Frontal cortex (tissue), 4 donors: ENCODE data around the gene IFNA4. TPM values are rescaled to one million over a fixed set of nuclear protein-coding genes. Genes with fewer than 3 reads are reported as not detected.
A peak's percentile ranks its signal among the peaks of the same experiment; 100 is the strongest.
"Not testable (repeated sequence)": the region's sequence is repeated elsewhere in the genome, so short reads cannot be mapped to it uniquely, and the experiment has no call there.

Experiments
- DNase-seq, 2 donors: peaks; one replicate each; pipeline ENCODE4 v3.0.0; 2012; ENCODE audit warnings: low spot score in 2 of 2
- FAIRE-seq: peaks from 2 replicates; lab custom pipeline; 2012; peaks lifted over from hg19 to GRCh38; lab: Jason Lieb, UNC
- total RNA-seq: library from RNA; depleted of rRNA; stranded (reverse); fragments of >200 nt; gene quantifications from one replicate; pipeline ENCODE4 v1.2.3, GENCODE V29; 2014
- donor health status: control.
- donor health status: control.
- donor health status: control.

IFNA4 gene
- total RNA-seq, result not detected

GRCh38 chr9:21187487-21187886 is at the start of gene IFNA4:
Gene IFNA4 (minus strand): TSS chr9:21187587. CDS start chr9:21187531, 56 bp downstream.
- DNase-seq, FAIRE-seq: not testable (repeated sequence)

DNA sequence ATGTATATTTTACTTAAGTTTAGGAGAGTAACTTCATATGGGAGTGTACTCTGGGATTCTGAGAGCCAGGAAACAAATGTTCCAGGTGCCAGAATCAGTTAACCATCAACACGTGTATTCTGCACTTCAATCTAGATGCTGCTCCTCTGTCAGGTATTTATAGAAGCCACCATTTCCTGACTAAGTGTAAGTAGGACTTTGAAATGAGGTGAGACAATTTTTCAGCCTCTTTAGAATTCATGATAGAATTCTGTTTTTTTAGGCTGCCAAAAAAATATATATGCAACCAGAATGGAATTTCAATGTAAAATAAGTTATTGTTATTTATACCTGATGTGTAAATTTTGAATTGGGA is 49.0 kb upstream of the IFNA4 start:
- not testable (repeated sequence) for DNase-seq, FAIRE-seq

GRCh38 chr9:21235468-21236359 is 48.3 kb upstream of the IFNA4 start:
- not testable (repeated sequence) for FAIRE-seq
- DNase-seq, result peak in 1 of 2 donors; percentile 10

- FAIRE-seq, result no peak
- no peak for DNase-seq
Observed at GRCh38 chr9:21234153-21234687, 46.8 kb upstream of the IFNA4 start.

DNA sequence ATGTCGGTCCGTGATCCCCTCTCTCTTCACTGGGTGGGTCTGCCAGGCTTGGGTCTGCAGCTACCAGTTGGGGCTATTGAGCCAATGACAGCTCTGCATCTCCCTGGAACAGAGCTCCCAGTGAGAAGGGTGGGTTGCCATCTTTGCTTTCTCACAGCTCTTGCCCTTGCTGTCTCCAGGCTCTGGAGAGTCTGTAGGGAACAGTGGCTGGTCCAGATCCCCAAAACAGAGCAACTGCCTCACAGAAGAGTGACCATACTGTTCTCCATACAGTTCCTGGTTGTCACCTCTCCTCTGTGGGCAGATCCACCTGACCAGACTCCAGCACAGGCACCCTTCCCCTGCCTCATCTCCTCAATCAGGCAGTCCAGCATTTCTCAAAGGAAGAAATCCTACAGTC is 45.9 kb upstream of the IFNA4 start:
- no peak for FAIRE-seq
- no peak for DNase-seq

- FAIRE-seq (no peak), DNase-seq (no peak)
Observed at GRCh38 chr9:21228122-21228521, 40.7 kb upstream of the IFNA4 start, which contains the start of gene IFNA17. Gene IFNA17 (minus strand): TSS chr9:21228222. CDS start chr9:21228173, 49 bp downstream.

DNA sequence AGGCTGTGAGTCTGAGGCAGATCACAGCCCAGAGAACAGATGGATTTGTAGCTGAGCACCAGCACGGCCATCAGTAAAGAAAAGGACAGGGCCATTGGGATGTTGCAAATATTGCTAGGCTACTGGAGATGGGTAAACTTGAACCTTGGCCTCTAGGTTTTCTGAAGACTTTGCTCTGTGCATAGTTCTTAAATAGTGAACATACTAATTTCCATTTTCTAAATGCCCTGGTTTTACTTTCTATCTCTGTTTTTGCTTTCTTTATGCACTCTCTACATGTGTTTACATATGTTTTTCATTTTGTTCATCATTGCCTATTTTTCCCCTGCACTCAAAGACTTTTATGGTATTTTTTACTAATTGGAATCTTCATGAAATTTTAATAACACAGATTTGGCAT is 29.8 kb upstream of the IFNA4 start, which contains the start of gene IFNA16:
Gene IFNA16 (minus strand): TSS at position 101 of the 400 bp plus-strand sequence. CDS start 6 bp downstream, at position 95.
- not testable (repeated sequence) for FAIRE-seq, DNase-seq

GRCh38 chr9:21213411-21214326 is 26.3 kb upstream of the IFNA4 start:
- DNase-seq, FAIRE-seq: not testable (repeated sequence)

DNA sequence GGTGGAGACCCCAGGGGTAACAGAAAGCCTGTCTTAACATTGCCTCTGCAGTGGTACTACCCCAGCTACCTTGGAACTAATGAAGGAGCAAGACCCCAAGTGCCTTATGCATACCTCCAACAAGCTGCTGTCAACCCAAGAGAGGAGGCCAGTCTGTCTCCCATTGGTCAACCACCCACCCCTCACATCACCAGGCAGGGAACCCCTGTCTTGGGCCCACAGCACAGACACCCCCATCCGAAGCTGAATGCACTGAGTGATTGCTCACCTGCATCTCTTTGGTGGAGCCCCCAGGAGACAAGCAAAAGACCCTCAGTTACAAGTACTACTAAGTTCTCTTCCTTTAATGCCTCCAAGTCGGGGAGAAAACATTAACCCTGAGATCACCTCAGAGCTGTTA is 24.8 kb upstream of the IFNA4 start:
- not testable (repeated sequence) for FAIRE-seq, DNase-seq

DNA sequence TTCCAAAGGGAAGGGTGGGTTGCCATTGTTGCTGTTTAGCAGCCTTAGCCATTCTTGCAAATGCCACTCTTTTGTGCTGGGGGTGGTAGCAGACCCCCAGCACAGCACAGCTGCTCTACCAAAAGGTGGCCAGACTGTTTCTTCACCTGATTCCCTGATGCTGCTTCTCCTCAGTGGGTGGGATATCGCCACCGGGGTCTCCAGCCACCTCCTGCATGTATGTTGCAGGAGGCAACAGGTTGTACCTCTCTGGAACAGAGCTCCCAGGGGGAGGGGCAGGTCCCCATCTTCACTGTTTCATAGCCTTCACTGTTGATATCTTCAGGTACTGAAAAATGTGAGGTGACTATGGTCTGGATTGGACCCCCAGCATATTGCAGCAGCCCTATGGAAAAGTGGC is 23.4 kb upstream of the IFNA4 start:
- not testable (repeated sequence) for FAIRE-seq

GRCh38 chr9:21210311-21210710 is 22.9 kb upstream of the IFNA4 start:
- FAIRE-seq, result no peak
- no peak for DNase-seq

More for the DNA sequence above, 23.4 kb upstream of the IFNA4 start:
- DNase-seq, result not testable (repeated sequence)

- FAIRE-seq, result peak; percentile 90
- DNase-seq, result not testable (repeated sequence)
Observed at GRCh38 chr9:21207043-21207442, 19.7 kb upstream of the IFNA4 start, which contains the start of gene IFNA10. Gene IFNA10 (minus strand): TSS chr9:21207143. CDS start chr9:21207097, 46 bp downstream.

- FAIRE-seq (no peak), DNase-seq (no peak)
Observed at GRCh38 chr9:21205204-21205603, 17.8 kb upstream of the IFNA4 start.

DNA sequence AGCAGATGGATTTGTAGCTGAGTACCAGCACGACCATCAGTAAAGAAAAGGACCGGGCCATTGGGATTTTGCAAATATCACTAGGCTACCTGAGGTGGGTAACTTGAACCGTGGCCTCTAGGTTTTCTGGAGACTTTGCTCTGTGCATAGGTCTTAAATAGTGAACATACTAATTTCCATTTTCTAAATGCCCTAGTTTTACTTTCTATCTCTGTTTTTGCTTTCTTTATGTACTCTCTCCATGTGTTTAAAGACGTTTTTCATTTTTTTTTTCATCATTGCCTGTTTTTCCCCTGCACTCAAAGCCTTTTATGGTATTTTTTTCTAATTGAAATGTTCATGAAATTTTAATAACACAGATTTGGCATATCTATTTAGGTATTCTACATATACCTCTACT is 14.7 kb upstream of the IFNA4 start, which contains the start of gene IFNA7:
Gene IFNA7 (minus strand): TSS at position 101 of the 400 bp plus-strand sequence. CDS start 40 bp downstream, at position 61.
- DNase-seq, FAIRE-seq: not testable (repeated sequence)

- FAIRE-seq, DNase-seq: not testable (repeated sequence)
Observed at GRCh38 chr9:21194867-21195776, 7.7 kb upstream of the IFNA4 start.

DNA sequence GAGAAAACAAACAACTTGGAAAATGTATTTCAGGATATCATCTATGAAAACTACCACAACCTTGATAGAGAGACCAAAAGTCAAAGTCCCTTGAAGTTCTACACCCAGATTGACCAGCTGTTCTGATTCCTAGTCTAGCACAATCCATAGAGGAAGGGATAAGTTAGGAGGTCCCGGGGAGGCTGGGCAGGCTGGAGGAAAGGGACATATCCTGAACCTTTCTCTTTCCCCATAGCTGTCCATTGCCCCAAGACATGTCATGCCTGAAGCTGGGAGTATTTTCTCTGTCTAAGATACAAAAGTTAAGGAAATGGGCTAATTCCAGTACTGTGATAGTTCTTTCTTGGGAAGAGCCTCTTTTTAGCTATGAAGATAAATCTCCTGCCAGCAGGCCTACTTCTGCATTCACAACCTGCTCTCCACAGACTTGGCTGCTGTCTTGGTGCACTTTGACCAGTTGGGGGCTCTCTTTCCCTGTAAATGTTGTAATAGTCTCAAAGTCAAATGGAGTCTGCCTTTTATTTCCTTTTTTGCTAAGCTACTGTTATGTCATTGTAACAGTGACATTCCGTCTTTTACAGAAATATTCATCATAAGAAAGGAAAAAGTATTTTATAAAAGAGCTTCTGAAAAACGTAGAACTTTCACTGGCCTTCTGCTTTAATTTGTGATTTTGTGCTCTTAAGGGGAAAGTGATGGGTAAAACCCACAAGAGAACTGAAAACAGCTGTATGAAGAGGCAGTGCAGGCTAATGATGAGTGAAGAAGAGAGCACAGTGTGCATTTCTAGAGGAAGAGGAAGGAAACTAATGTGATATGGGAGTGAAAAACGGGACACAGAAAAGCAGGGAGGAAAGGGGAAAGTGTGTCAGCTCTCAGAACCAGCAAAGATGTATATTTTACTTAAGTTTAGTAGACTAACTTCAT is 4.3 kb downstream of the IFNA4 start:
- peak; percentile 70 for FAIRE-seq
- DNase-seq, result not testable (repeated sequence)

GRCh38 chr9:21174671-21175070 is 12.7 kb downstream of the IFNA4 start:
- DNase-seq (no peak), FAIRE-seq (no peak)
